Measurements from ENCODE around the gene DDC. TPM values are rescaled to one million over a fixed set of nuclear protein-coding genes. Genes with fewer than 3 reads are reported as not detected.

The DDC gene
- total and polyA plus RNA-seq, 2 donors (not counting 1 experiment from before 2014, with no cell fraction given): not detected

DNA sequence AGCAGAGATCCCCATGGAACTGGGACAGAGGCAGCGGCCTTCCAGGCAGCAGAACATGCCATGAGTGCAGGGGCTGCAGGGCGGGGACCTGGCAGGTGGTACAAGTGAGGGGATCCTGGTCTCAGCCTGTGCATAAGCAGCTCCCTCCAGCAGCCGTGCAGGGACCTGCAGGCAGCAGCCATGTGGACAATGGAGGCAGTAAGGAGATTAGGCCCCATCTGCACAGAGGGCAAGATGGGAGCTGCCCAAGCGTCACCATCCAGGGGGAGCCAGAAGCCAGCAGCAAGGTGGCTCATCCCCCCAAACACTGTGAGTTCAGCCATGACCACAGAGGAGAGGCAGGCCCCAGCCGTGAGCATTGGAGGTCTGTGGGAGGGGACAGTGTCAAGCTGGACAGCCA, 3.1 kb downstream of the DDC start:
- Histone ChIP-seq H3K4me2 (replicated peaks; ENCODE audit: low read depth, low read length, poor library complexity, severe bottlenecking) (no peak overlapping the region), H3K27ac (ENCODE audit: low read length in 2 of 2) (no peak overlapping the region), H4K20me1 (ENCODE audit: control insufficient read depth, insufficient read depth, low read length, poor library complexity, severe bottlenecking) (no peaks in the 10 kb centered on the region), H3K9ac (ENCODE audit: low read length) (no peak overlapping the region), H3K4me1 (ENCODE audit: control insufficient read depth in 2 of 2, insufficient read depth in 2 of 2, low read length in 2 of 2) (no peaks in the 10 kb centered on the region), H3K9me3 (ENCODE audit: control extremely low read depth in 1 of 3, control insufficient read depth in 2 of 3, insufficient read depth in 1 of 3, low read length in 2 of 3) (no peaks in the 10 kb centered on the region), H3K27me3 (replicated peaks in 1 of 4; ENCODE audit: control extremely low read depth in 1 of 4, control insufficient read depth in 3 of 4, insufficient read depth in 4 of 4, low read length in 3 of 4) (peaks cover 0 to 3% (median 0%) of the 10 kb centered on the region in 4 experiments), H3K36me3 (replicated peaks in 1 of 2; ENCODE audit: control extremely low read depth in 1 of 2, control insufficient read depth in 1 of 2, extremely low read depth in 1 of 2, insufficient read depth in 2 of 2, low read length in 1 of 2) (no peaks in the 10 kb centered on the region), H3K79me2 (ENCODE audit: control insufficient read depth, insufficient read depth, low read length) (no peaks in the 10 kb centered on the region), H3K4me3 (ENCODE audit: control extremely low read depth in 1 of 5, extremely low read depth in 1 of 5, insufficient read depth in 1 of 5, low read depth in 2 of 5, low read length in 4 of 5) (no peak overlapping the region), H2AFZ (ENCODE audit: insufficient read depth, low read depth, low read length, poor library complexity, severe bottlenecking) (no peak overlapping the region)
- CTCF ChIA-PET: no interaction called here
- no peak for DNase-seq
- Mint-ChIP-seq H3K4me3 (no peak overlapping the region), H3K4me1 (no peaks in the 10 kb centered on the region), H3K27ac (no peak overlapping the region), H3K9me3 (ENCODE audit: insufficient read depth) (no peaks in the 10 kb centered on the region), H3K27me3 (peaks cover 27% of the 10 kb centered on the region)
- 89% methylated on average over 4 of the region's 5 CpGs for WGBS (ENCODE audit: insufficient coverage)
- intact Hi-C loops (cut with micrococcal nuclease): no loop called here
- POLR2A ChIA-PET: no interaction called here
- ATAC-seq (ENCODE audit: low read depth): no peak
- TF ChIP-seq EZH2 (IDR thresholded peaks at IDR 0.05; ENCODE audit: borderline replicate concordance, insufficient read depth, low read depth, low read length, poor library complexity, severe bottlenecking): no peak
- TF ChIP-seq, protein P1, sequence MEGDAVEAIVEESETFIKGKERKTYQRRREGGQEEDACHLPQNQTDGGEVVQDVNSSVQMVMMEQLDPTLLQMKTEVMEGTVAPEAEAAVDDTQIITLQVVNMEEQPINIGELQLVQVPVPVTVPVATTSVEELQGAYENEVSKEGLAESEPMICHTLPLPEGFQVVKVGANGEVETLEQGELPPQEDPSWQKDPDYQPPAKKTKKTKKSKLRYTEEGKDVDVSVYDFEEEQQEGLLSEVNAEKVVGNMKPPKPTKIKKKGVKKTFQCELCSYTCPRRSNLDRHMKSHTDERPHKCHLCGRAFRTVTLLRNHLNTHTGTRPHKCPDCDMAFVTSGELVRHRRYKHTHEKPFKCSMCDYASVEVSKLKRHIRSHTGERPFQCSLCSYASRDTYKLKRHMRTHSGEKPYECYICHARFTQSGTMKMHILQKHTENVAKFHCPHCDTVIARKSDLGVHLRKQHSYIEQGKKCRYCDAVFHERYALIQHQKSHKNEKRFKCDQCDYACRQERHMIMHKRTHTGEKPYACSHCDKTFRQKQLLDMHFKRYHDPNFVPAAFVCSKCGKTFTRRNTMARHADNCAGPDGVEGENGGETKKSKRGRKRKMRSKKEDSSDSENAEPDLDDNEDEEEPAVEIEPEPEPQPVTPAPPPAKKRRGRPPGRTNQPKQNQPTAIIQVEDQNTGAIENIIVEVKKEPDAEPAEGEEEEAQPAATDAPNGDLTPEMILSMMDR (IDR thresholded peaks at IDR 0.05): no peak

GRCh38 chr7:50560865-50561351, 4.3 kb downstream of the DDC start:
- H3K4me2 ChIP-seq (replicated peaks; ENCODE audit: low read depth, low read length, poor library complexity, severe bottlenecking): no peak overlapping the region
- no peak overlapping the region for H3K4me3 Mint-ChIP-seq
- no peaks in the 10 kb centered on the region for H3K9me3 ChIP-seq (ENCODE audit: control extremely low read depth in 1 of 3, control insufficient read depth in 2 of 3, insufficient read depth in 1 of 3, low read length in 2 of 3)
- peaks cover 0 to 3% (median 0%) of the 10 kb centered on the region in 4 experiments for H3K27me3 ChIP-seq (replicated peaks in 1 of 4; ENCODE audit: control extremely low read depth in 1 of 4, control insufficient read depth in 3 of 4, insufficient read depth in 4 of 4, low read length in 3 of 4)
- no peak overlapping the region for H3K27ac ChIP-seq (ENCODE audit: low read length in 2 of 2)
- no peak for DNase-seq
- H3K79me2 ChIP-seq (ENCODE audit: control insufficient read depth, insufficient read depth, low read length): no peaks in the 10 kb centered on the region
- no peaks in the 10 kb centered on the region for H4K20me1 ChIP-seq (ENCODE audit: control insufficient read depth, insufficient read depth, low read length, poor library complexity, severe bottlenecking)
- 93% methylated on average over 6 of the region's 9 CpGs for WGBS (ENCODE audit: insufficient coverage)
- H3K36me3 ChIP-seq (replicated peaks in 1 of 2; ENCODE audit: control extremely low read depth in 1 of 2, control insufficient read depth in 1 of 2, extremely low read depth in 1 of 2, insufficient read depth in 2 of 2, low read length in 1 of 2): no peaks in the 10 kb centered on the region
- ChIA-PET POLR2A (no interaction called here), CTCF (no interaction called here)
- intact Hi-C loops (cut with micrococcal nuclease): no loop called here
- H3K9ac ChIP-seq (ENCODE audit: low read length): no peak overlapping the region
- no peak overlapping the region for H2AFZ ChIP-seq (ENCODE audit: insufficient read depth, low read depth, low read length, poor library complexity, severe bottlenecking)
- no peaks in the 10 kb centered on the region for H3K4me1 Mint-ChIP-seq
- H3K27ac Mint-ChIP-seq: no peak overlapping the region
- no peaks in the 10 kb centered on the region for H3K9me3 Mint-ChIP-seq (ENCODE audit: insufficient read depth)
- no peak for TF ChIP-seq EZH2 (IDR thresholded peaks at IDR 0.05; ENCODE audit: borderline replicate concordance, insufficient read depth, low read depth, low read length, poor library complexity, severe bottlenecking)
- TF ChIP-seq, protein P1 (IDR thresholded peaks at IDR 0.05): no peak
- no peak overlapping the region for H3K4me3 ChIP-seq (ENCODE audit: control extremely low read depth in 1 of 5, extremely low read depth in 1 of 5, insufficient read depth in 1 of 5, low read depth in 2 of 5, low read length in 4 of 5)
- no peaks in the 10 kb centered on the region for H3K4me1 ChIP-seq (ENCODE audit: control insufficient read depth in 2 of 2, insufficient read depth in 2 of 2, low read length in 2 of 2)
- ATAC-seq (ENCODE audit: low read depth): no peak
- H3K27me3 Mint-ChIP-seq: peaks cover 38% of the 10 kb centered on the region
